IgD-negative memory B cell (primary cell): ENCODE data around the gene MSH3. TPM values are rescaled to one million over a fixed set of nuclear protein-coding genes. Genes with fewer than 3 reads are reported as not detected.

Experiments used
- H3K27ac Mint-ChIP-seq, 3 donors: one replicate each; pipeline ENCODE4 v1.8.0; 2020 to 2022; ENCODE audit warnings: mild to moderate bottlenecking in 3 of 3, mixed read lengths in 3 of 3, moderate library complexity in 1 of 3
- H3K27me3 Mint-ChIP-seq: one replicate; pipeline ENCODE4 v1.8.0; 2021; ENCODE audit warnings: mixed read lengths
- H3K36me3 Mint-ChIP-seq: one replicate; pipeline ENCODE4 v1.8.0; 2020; ENCODE audit warnings: mild to moderate bottlenecking, mixed read lengths
- H3K4me1 Mint-ChIP-seq, 3 donors: one replicate each; pipeline ENCODE4 v1.8.0; 2020 to 2022; ENCODE audit warnings: mixed read lengths in 3 of 3, mild to moderate bottlenecking in 1 of 3
- H3K4me3 Mint-ChIP-seq, 4 donors: one replicate each; pipeline ENCODE4 v1.8.0; 2020 to 2022; ENCODE audit warnings: mild to moderate bottlenecking in 4 of 4, mixed read lengths in 4 of 4, moderate library complexity in 3 of 4
- H3K9me3 Mint-ChIP-seq, 3 donors: one replicate each; pipeline ENCODE4 v1.8.0; 2020 to 2021; ENCODE audit warnings: mixed read lengths in 3 of 3, mild to moderate bottlenecking in 1 of 3
- polyA plus RNA-seq: library from polyadenylated mRNA; unstranded; fragments of 300-500 nt; fragmentation: Illumina TruSeq; gene quantifications from one replicate; pipeline ENCODE4 v1.2.3, GENCODE V29; 2021

MSH3 gene
- polyA plus RNA-seq, 1 donor from 2014 or later, result 11.7 TPM

DNA sequence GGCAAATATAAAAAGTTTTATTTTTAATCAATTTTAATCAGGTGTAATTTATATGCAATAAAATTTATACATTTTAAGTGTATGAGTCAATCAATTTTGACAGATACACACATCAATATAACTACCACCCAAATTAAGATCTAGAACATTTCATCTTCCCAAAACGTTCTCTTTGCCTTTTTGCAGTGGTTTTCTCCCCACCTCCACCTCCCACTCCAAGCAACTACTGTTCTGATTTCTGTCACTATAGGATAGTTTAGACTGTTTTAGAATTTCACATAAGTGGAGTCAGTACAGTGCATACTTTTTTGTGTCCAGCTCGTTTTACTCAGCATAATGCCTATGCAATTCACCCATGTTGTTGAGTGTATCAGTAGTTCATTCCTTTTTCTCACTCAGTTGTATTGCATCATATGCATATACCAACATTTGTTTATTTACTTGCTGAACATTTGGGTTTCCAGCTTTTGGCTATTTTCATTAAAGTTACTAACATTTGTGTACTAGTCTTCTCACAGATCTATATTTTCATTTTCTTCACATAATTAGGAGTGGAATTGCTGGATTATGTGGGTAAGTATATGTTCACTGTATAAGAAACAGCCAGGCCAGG lies 52.5 kb downstream of the MSH3 start:
- no peak overlapping the region for H3K4me3 Mint-ChIP-seq
- H3K27ac Mint-ChIP-seq, result no peak overlapping the region
- H3K27me3 Mint-ChIP-seq, result no peaks in the 10 kb centered on the region
- peaks cover 14 to 19% (median 19%) of the 10 kb centered on the region in 3 donors for H3K4me1 Mint-ChIP-seq
- H3K9me3 Mint-ChIP-seq, result no peaks in the 10 kb centered on the region
- H3K36me3 Mint-ChIP-seq, result peaks cover 19% of the 10 kb centered on the region

- H3K4me3 Mint-ChIP-seq, result no peak overlapping the region
- H3K27ac Mint-ChIP-seq, result no peak overlapping the region
These were observed 53.2 kb downstream of the MSH3 start for GRCh38 chr5:80707645-80708044.

DNA sequence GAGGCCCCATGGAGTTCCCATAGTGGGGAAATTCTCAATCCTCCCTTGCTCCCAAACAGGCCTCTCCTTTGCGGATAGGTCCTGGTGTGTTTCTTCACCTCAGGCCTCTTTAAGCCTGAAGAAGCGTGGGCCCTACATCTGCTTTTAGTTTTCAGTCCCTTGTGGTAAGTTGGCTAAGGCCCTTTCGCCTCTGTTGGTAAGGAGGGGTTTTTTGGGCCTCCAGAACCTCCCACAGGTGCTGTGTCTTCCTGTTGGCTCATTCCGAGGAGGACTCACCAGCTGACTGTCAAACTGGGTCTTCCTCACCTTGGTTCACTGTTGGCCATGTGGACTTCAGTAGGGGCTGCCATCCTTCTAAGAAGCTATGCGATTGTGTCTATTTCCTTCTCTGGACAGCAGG lies 56.8 kb downstream of the MSH3 start:
- H3K4me3 Mint-ChIP-seq, result no peak overlapping the region
- peaks cover 16% of the 10 kb centered on the region for H3K36me3 Mint-ChIP-seq
- H3K27me3 Mint-ChIP-seq, result no peaks in the 10 kb centered on the region
- no peaks in the 10 kb centered on the region for H3K9me3 Mint-ChIP-seq
- peak overlapping the region in 1 of 3 donors; percentile 23 for H3K27ac Mint-ChIP-seq
- peaks cover 0 to 6% (median 0%) of the 10 kb centered on the region in 3 donors for H3K4me1 Mint-ChIP-seq

More at GRCh38 chr5:80707645-80708044, 53.2 kb downstream of the MSH3 start:
- H3K4me1 Mint-ChIP-seq, result peaks cover 15 to 19% (median 19%) of the 10 kb centered on the region in 3 donors
- no peaks in the 10 kb centered on the region for H3K9me3 Mint-ChIP-seq
- no peaks in the 10 kb centered on the region for H3K27me3 Mint-ChIP-seq
- H3K36me3 Mint-ChIP-seq, result peaks cover 16% of the 10 kb centered on the region

GRCh38 chr5:80711938-80712337 lies 57.5 kb downstream of the MSH3 start:
- no peak overlapping the region for H3K27ac Mint-ChIP-seq
- H3K27me3 Mint-ChIP-seq, result no peaks in the 10 kb centered on the region
- H3K36me3 Mint-ChIP-seq, result peaks cover 18% of the 10 kb centered on the region
- H3K9me3 Mint-ChIP-seq, result no peaks in the 10 kb centered on the region
- no peak overlapping the region for H3K4me3 Mint-ChIP-seq
- peaks cover 0 to 5% (median 0%) of the 10 kb centered on the region in 3 donors for H3K4me1 Mint-ChIP-seq

- Mint-ChIP-seq H3K27ac (no peak overlapping the region), H3K4me1 (peaks cover 0 to 4% (median 0%) of the 10 kb centered on the region in 3 donors), H3K4me3 (no peak overlapping the region), H3K9me3 (no peaks in the 10 kb centered on the region), H3K27me3 (no peaks in the 10 kb centered on the region), H3K36me3 (peaks cover 16% of the 10 kb centered on the region)
These were observed 58.5 kb downstream of the MSH3 start for GRCh38 chr5:80712919-80713318.

GRCh38 chr5:80713631-80714030 lies 59.2 kb downstream of the MSH3 start:
- H3K36me3 Mint-ChIP-seq, result peaks cover 19% of the 10 kb centered on the region
- H3K27ac Mint-ChIP-seq, result no peak overlapping the region
- H3K27me3 Mint-ChIP-seq, result no peaks in the 10 kb centered on the region
- H3K4me1 Mint-ChIP-seq, result peaks cover 0 to 4% (median 0%) of the 10 kb centered on the region in 3 donors
- no peak overlapping the region for H3K4me3 Mint-ChIP-seq
- H3K9me3 Mint-ChIP-seq, result no peaks in the 10 kb centered on the region

DNA sequence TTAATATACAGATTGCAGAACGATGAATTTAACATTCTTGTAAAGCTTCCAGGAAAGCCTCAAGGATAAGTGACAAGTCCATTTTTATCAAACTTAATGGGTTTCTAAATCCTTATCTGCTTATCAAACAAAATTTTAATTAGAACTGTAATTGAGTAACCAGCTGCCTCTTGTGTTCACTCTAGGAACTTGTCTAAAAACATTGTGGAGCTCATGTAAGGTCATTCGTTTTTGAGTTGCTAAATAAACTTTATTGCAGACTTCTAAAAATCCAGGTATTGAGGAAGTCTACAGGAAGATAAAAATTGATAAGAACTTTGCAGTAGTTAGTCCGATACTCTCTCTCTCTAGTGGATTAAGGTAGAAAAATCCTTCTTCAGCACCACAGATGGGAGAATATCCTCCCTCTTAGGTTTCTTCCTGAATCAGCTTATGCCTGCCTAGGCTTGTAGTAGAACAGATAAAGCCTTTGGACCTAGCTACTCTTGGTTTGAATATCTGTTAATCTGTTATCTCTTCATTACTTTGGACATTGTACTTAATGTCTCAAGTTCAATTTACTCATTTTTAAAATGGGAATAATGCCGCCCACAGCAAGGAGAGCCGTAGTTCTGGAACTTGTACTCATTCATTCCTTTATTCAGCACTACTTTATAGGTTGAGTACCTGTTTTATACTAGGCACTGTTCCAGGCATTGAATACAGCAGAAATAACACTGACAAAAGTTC lies 60.3 kb downstream of the MSH3 start:
- Mint-ChIP-seq H3K4me3 (no peak overlapping the region), H3K4me1 (peaks cover 0 to 4% (median 0%) of the 10 kb centered on the region in 3 donors), H3K9me3 (peaks cover 0 to 4% (median 0%) of the 10 kb centered on the region in 3 donors), H3K36me3 (peaks cover 18% of the 10 kb centered on the region), H3K27me3 (no peaks in the 10 kb centered on the region), H3K27ac (no peak overlapping the region)

DNA sequence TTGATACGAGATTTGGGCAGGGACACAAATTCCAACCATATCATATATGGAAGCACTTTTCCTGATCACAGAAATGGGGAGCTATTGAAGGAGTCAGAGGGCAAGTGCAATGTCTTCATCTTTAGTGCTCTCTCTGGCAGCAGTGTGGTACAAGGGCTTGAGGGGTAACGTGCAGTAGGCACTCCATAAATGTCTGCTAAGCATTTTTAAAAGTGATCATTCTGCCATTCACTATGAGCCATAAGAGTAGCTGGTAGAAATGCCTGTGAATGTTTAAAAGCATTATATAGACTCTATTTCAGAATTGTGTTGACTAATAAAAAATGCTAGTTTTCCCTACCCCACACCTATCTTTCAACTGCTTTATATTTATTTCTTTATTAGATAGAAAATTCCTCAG lies 61.4 kb downstream of the MSH3 start:
- Mint-ChIP-seq H3K27ac (no peak overlapping the region), H3K4me3 (no peak overlapping the region), H3K9me3 (peaks cover 3 to 11% (median 4%) of the 10 kb centered on the region in 3 donors), H3K27me3 (no peaks in the 10 kb centered on the region), H3K36me3 (peaks cover 21% of the 10 kb centered on the region), H3K4me1 (peaks cover 0 to 4% (median 0%) of the 10 kb centered on the region in 3 donors)

DNA sequence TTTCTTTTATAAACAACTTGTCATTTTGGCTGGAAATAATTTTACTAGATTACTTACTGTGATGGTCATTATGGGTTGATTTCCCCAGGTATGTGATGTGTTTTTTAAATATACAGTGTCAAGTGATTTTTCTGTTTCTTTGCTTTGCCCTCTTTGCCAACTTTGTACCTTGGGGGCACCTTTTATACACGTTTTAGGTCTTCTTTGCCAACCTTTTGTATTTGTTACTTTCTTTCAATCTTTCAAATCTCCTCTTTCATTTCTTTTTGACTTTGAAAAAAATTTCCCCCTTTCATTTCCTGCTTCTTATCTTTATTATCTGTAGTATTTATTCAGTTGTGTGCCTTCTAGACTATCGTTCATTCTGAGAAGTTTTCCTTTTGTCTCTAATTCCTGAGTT lies 65.7 kb downstream of the MSH3 start:
- Mint-ChIP-seq H3K9me3 (peaks cover 3 to 11% (median 4%) of the 10 kb centered on the region in 3 donors), H3K36me3 (peaks cover 22% of the 10 kb centered on the region), H3K27me3 (no peaks in the 10 kb centered on the region), H3K27ac (no peak overlapping the region), H3K4me3 (no peak overlapping the region), H3K4me1 (peaks cover 0 to 5% (median 0%) of the 10 kb centered on the region in 3 donors)

DNA sequence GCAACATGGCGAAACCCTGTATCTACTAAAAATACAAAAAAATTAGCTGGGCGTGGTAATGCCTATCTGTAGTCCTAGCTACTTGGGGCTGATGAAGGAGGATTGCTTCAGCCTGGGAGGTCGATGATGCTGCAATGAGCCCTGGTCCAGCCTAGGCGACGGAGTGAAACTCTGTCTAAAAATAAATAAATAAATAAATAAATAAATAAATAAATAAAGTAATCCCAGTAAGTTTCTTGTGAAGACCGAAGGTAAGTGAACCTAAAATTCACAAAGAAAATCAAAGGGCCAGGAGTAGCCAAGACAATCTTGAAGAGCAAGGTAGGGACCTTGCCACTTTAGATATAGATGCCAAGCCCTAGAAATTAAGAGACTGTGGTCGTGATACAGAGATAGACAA lies 68.5 kb downstream of the MSH3 start:
- Mint-ChIP-seq H3K27ac (no peak overlapping the region), H3K36me3 (peaks cover 27% of the 10 kb centered on the region), H3K4me3 (no peak overlapping the region)

GRCh38 chr5:80725446-80725845 lies 71.0 kb downstream of the MSH3 start:
- peaks cover 0 to 8% (median 0%) of the 10 kb centered on the region in 3 donors for H3K4me1 Mint-ChIP-seq
- peak overlapping the region in 1 of 3 donors; percentile 35 for H3K27ac Mint-ChIP-seq
- peaks cover 25% of the 10 kb centered on the region for H3K36me3 Mint-ChIP-seq
- no peak overlapping the region for H3K4me3 Mint-ChIP-seq
- no peaks in the 10 kb centered on the region for H3K27me3 Mint-ChIP-seq
- H3K9me3 Mint-ChIP-seq, result peaks cover 0 to under 1% (median 0%) of the 10 kb centered on the region in 3 donors

More for the DNA sequence above, 68.5 kb downstream of the MSH3 start:
- Mint-ChIP-seq H3K27me3 (no peaks in the 10 kb centered on the region), H3K4me1 (peaks cover 0 to 6% (median 0%) of the 10 kb centered on the region in 3 donors), H3K9me3 (peaks cover 3 to 11% (median 4%) of the 10 kb centered on the region in 3 donors)

DNA sequence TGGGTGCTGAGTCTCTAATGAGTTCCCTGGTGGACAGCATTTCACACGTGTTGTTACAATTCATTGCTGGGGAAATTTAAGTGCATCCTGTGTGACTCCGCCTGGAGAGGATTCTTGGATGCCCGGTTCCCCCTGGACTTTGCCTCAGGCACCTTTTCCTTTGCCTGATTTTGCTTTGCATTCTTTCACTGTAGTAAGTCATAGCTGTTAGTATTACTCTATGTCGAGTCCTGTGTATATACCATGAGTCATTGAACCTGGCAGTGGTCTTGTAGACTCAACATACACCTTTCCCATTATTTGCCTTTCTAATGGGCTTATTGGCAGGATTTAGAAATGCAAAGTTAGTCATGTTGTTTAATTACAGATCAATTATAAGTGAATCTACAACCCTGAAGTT lies 82.3 kb downstream of the MSH3 start:
- no peaks in the 10 kb centered on the region for H3K27me3 Mint-ChIP-seq
- no peak overlapping the region for H3K4me3 Mint-ChIP-seq
- H3K4me1 Mint-ChIP-seq, result peaks cover 13 to 19% (median 14%) of the 10 kb centered on the region in 3 donors
- H3K9me3 Mint-ChIP-seq, result no peaks in the 10 kb centered on the region
- H3K36me3 Mint-ChIP-seq, result peaks cover 39% of the 10 kb centered on the region
- H3K27ac Mint-ChIP-seq, result no peak overlapping the region

DNA sequence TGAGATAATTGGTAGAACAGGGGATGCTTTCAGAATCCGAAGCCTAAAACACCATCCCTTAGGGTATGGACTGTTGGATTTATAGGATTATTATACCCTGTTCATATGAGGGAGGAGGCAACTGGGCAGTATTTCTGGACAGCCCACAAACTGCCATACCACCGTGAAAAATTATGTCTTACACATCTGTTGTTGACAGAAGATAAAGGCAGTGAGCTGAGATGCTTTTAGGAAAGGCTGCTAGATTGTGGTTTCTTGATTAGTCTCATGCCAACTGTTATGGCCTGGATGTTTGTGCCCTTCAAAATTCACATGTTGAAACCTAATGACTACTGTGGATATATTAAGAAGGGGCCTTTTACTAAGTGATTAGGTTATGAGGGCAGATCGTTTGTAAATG lies 84.0 kb downstream of the MSH3 start:
- Mint-ChIP-seq H3K27ac (no peak overlapping the region), H3K36me3 (peaks cover 33% of the 10 kb centered on the region), H3K27me3 (no peaks in the 10 kb centered on the region), H3K4me3 (no peak overlapping the region), H3K4me1 (peaks cover 14 to 19% (median 15%) of the 10 kb centered on the region in 3 donors), H3K9me3 (no peaks in the 10 kb centered on the region)

- Mint-ChIP-seq H3K27me3 (no peaks in the 10 kb centered on the region), H3K4me3 (no peak overlapping the region), H3K36me3 (peaks cover 31% of the 10 kb centered on the region), H3K9me3 (no peaks in the 10 kb centered on the region), H3K4me1 (peaks cover 14 to 19% (median 15%) of the 10 kb centered on the region in 3 donors), H3K27ac (peak overlapping the region in 1 of 3 donors; percentile 35)
These were observed 84.6 kb downstream of the MSH3 start for GRCh38 chr5:80739057-80739456.

- peaks cover 14 to 19% (median 15%) of the 10 kb centered on the region in 3 donors for H3K4me1 Mint-ChIP-seq
- no peaks in the 10 kb centered on the region for H3K27me3 Mint-ChIP-seq
- H3K9me3 Mint-ChIP-seq, result no peaks in the 10 kb centered on the region
- peak overlapping the region in 1 of 3 donors; percentile 8 for H3K27ac Mint-ChIP-seq
- H3K4me3 Mint-ChIP-seq, result peak overlapping the region in 1 of 4 donors; percentile 21
- peaks cover 28% of the 10 kb centered on the region for H3K36me3 Mint-ChIP-seq
These were observed 85.0 kb downstream of the MSH3 start for GRCh38 chr5:80739496-80739895.
